H9 (cell line): ENCODE results near the gene ANKH. TPM values are rescaled to one million over a fixed set of nuclear protein-coding genes. Genes with fewer than 3 reads are reported as not detected.
A peak's percentile ranks its signal among the peaks of the same experiment; 100 is the strongest.

Experiments
- DNase-seq: peaks from one replicate; pipeline ENCODE4 v3.0.0-alpha.2; 2017
- H2AFZ ChIP-seq: one replicate; pipeline ENCODE4 v1.6.1; 2013; ENCODE audit warnings: mild to moderate bottlenecking, low read length, control low read depth, moderate library complexity
- H2AK5ac ChIP-seq: 2 replicates; pipeline ENCODE4 v1.6.1; 2013; ENCODE audit warnings: low read length, control low read depth, mixed read lengths; ENCODE audit not compliant: insufficient read length
- H2BK120ac ChIP-seq: one replicate; pipeline ENCODE4 v1.6.1; 2013; ENCODE audit warnings: low read depth, mild to moderate bottlenecking, low read length, control low read depth, inconsistent platforms; ENCODE audit not compliant: poor library complexity, severe bottlenecking
- H2BK12ac ChIP-seq: 2 replicates; pipeline ENCODE4 v1.6.1; 2013; ENCODE audit warnings: low read length, control low read depth, mixed read lengths, low read depth; ENCODE audit not compliant: insufficient read length
- H2BK15ac ChIP-seq: 2 replicates; pipeline ENCODE4 v1.6.1; 2013; ENCODE audit warnings: low read depth, low read length, control low read depth
- H2BK20ac ChIP-seq: one replicate; pipeline ENCODE4 v1.6.1; 2013; ENCODE audit warnings: low read depth, mild to moderate bottlenecking, low read length, control low read depth, inconsistent platforms; ENCODE audit not compliant: poor library complexity, severe bottlenecking
- H2BK5ac ChIP-seq: 2 replicates; pipeline ENCODE4 v1.6.1; 2013; ENCODE audit warnings: low read length, control low read depth, mixed read lengths; ENCODE audit not compliant: insufficient read length
- H3K14ac ChIP-seq: 2 replicates; pipeline ENCODE4 v1.6.1; 2013; ENCODE audit warnings: low read length, control low read depth; ENCODE audit not compliant: insufficient read depth
- H3K18ac ChIP-seq: 2 replicates; pipeline ENCODE4 v1.6.1; 2013; ENCODE audit warnings: low read depth, mild to moderate bottlenecking, mixed read lengths, low read length, control low read depth; ENCODE audit not compliant: insufficient read length
- H3K23ac ChIP-seq: 2 replicates; pipeline ENCODE4 v1.6.1; 2013; ENCODE audit warnings: low read length, control low read depth, mixed read lengths, low read depth; ENCODE audit not compliant: insufficient read length
- H3K23me2 ChIP-seq: 2 replicates; pipeline ENCODE4 v1.6.1; 2013; ENCODE audit warnings: low read depth, mild to moderate bottlenecking, mixed read lengths, low read length, control low read depth; ENCODE audit not compliant: insufficient read length, poor library complexity, severe bottlenecking
- H3K27ac ChIP-seq: 2 replicates; pipeline ENCODE4 v1.5.1; 2013; ENCODE audit warnings: low read length, control low read depth, mixed read lengths, low read depth; ENCODE audit not compliant: insufficient read length
- H3K27me3 ChIP-seq: 2 replicates; pipeline ENCODE4 v1.6.1; 2013; ENCODE audit warnings: low read length, control low read depth, inconsistent platforms; ENCODE audit not compliant: insufficient read depth
- H3K4ac ChIP-seq: 2 replicates; pipeline ENCODE4 v1.6.1; 2013; ENCODE audit warnings: low read depth, mild to moderate bottlenecking, control low read depth, inconsistent platforms, low read length, moderate library complexity
- H3K4me1 ChIP-seq: 2 replicates; pipeline ENCODE4 v1.6.1; 2013; ENCODE audit warnings: low read length, control low read depth, inconsistent platforms; ENCODE audit not compliant: insufficient read depth
- H3K4me2 ChIP-seq: 2 replicates; pipeline ENCODE4 v1.6.1; 2013; ENCODE audit warnings: low read length, control low read depth, mixed read lengths; ENCODE audit not compliant: insufficient read length, insufficient read depth
- H3K56ac ChIP-seq: 2 replicates; pipeline ENCODE4 v1.6.1; 2013; ENCODE audit warnings: low read depth, mild to moderate bottlenecking, mixed read lengths, low read length, control low read depth; ENCODE audit not compliant: insufficient read length
- H3K79me1 ChIP-seq: 2 replicates; pipeline ENCODE4 v1.6.1; 2013; ENCODE audit warnings: low read depth, mild to moderate bottlenecking, moderate library complexity, low read length, control low read depth, inconsistent platforms; ENCODE audit not compliant: insufficient read depth, poor library complexity, severe bottlenecking
- H3K79me2 ChIP-seq: 2 replicates; pipeline ENCODE4 v1.6.1; 2013; ENCODE audit warnings: low read length, control low read depth, inconsistent platforms; ENCODE audit not compliant: insufficient read depth
- H3K9ac ChIP-seq: 2 replicates; pipeline ENCODE4 v1.6.1; 2013; ENCODE audit warnings: low read length, control low read depth, mixed read lengths; ENCODE audit not compliant: insufficient read length; ENCODE audit errors: extremely low read depth
- H3K9me3 ChIP-seq: one replicate; pipeline ENCODE4 v1.6.1; 2013; ENCODE audit warnings: low read depth, low read length, inconsistent platforms; ENCODE audit not compliant: control insufficient read depth
- H3T11ph ChIP-seq: one replicate; pipeline ENCODE4 v1.6.1; 2013; ENCODE audit warnings: mild to moderate bottlenecking, low read length, control low read depth, inconsistent platforms
- H4K20me1 ChIP-seq: one replicate; pipeline ENCODE4 v1.6.1; 2013; ENCODE audit not compliant: control insufficient read depth, insufficient read length, insufficient read depth
- H4K5ac ChIP-seq: 2 replicates; pipeline ENCODE4 v1.6.1; 2013; ENCODE audit warnings: low read depth, mild to moderate bottlenecking, mixed read lengths, low read length, control low read depth; ENCODE audit not compliant: insufficient read length
- H4K8ac ChIP-seq: replicated peaks from 2 replicates; pipeline ENCODE4 v1.6.1; 2013; ENCODE audit warnings: low read length, control low read depth, mixed read lengths, low read depth; ENCODE audit not compliant: insufficient read length
- H4K91ac ChIP-seq: 2 replicates; pipeline ENCODE4 v1.6.1; 2013; ENCODE audit warnings: low read depth, mild to moderate bottlenecking, moderate library complexity, mixed read lengths, low read length, control low read depth; ENCODE audit not compliant: insufficient read length
- H3K27ac Mint-ChIP-seq, 3 experiments: 2 replicates in 2 of 3; 3 replicates in 1 of 3; pipeline ENCODE4 v1.8.0; 2020 to 2021; ENCODE audit warnings: mixed read lengths in 3 of 3, mild to moderate bottlenecking in 1 of 3, moderate library complexity in 1 of 3
- H3K27me3 Mint-ChIP-seq: 2 replicates; pipeline ENCODE4 v1.8.0; 2021; ENCODE audit warnings: low read depth, mild to moderate bottlenecking, moderate library complexity, mixed read lengths
- H3K36me3 Mint-ChIP-seq, 3 experiments: 2 replicates in 2 of 3; 3 replicates in 1 of 3; pipeline ENCODE4 v1.8.0; 2020 to 2021; ENCODE audit warnings: low read depth in 3 of 3, mixed read lengths in 3 of 3; ENCODE audit not compliant: insufficient read depth in 1 of 3
- H3K4me1 Mint-ChIP-seq, 2 experiments: 2 replicates each; pipeline ENCODE4 v1.8.0; 2020; ENCODE audit warnings: mixed read lengths in 2 of 2
- H3K4me3 Mint-ChIP-seq, 2 experiments: 2 replicates in 1 of 2; 3 replicates in 1 of 2; pipeline ENCODE4 v1.8.0; 2020 to 2021; ENCODE audit warnings: mild to moderate bottlenecking in 2 of 2, mixed read lengths in 2 of 2, moderate library complexity in 1 of 2
- H3K9me3 Mint-ChIP-seq, 2 experiments: 2 replicates in 1 of 2; 3 replicates in 1 of 2; pipeline ENCODE4 v1.8.0; 2020; ENCODE audit warnings: mild to moderate bottlenecking in 2 of 2, mixed read lengths in 2 of 2, moderate library complexity in 1 of 2
- CTCF ChIP-seq: fragments of 200-600 bp; sonication (generic); conservative IDR thresholded peaks from 3 replicates; pipeline ENCODE4 v1.8.0; 2021; ENCODE audit warnings: antibody characterized with exemption, mild to moderate bottlenecking
- WGBS: extraction: QIAGEN DNeasy Blood & Tissue Kit; methylation state at CpG from one replicate; pipeline ENCODE4 v1.1.7; 2013; ENCODE audit warnings: missing lambda C conversion rate, low lambda C conversion rate, mixed read lengths; ENCODE audit not compliant: insufficient read length; ENCODE audit errors: extremely low coverage; 5-methylcytosine and 5-hydroxymethylcytosine counted together
- total RNA-seq: library from RNA; stranded (reverse); gene quantifications from 2 replicates; pipeline ENCODE4 v1.2.1, GENCODE V29; 2021

ANKH gene
- total RNA-seq, 1 experiment from 2014 or later, result 9.6 TPM

DNA sequence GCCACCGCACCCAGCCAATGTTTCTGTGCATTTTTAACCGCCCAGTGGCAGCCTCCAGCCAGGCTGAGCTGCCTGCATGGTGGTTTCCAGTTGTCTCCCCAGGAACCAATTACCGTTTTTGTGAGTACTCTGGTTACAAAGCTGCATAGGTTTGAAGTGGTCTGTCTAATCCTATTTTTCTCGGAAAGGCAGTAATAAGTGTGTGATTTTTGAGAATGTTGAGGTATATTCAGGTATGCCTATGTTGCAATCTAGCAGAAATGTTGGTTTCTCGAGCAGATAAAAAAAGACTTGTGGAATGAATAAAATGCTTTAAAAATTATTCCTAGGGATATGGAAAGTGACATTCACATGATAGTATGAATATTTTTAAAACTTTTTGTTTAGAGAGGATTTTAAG is 41.5 kb upstream of the ANKH start:
- Histone ChIP-seq H3K4me2 (no peak overlapping the region), H2BK5ac (no peak overlapping the region), H3K27me3 (no peaks in the 10 kb centered on the region), H2AFZ (no peak overlapping the region), H4K91ac (no peak overlapping the region), H2AK5ac (no peak overlapping the region), H2BK15ac (no peak overlapping the region), H3K56ac (no peak overlapping the region), H3K27ac (no peak overlapping the region), H2BK120ac (no peak overlapping the region), H3K18ac (no peak overlapping the region), H4K8ac (no peak overlapping the region), H3K23ac (no peak overlapping the region), H3T11ph (no peak overlapping the region), H3K9me3 (no peaks in the 10 kb centered on the region), H3K14ac (no peak overlapping the region), H2BK12ac (no peak overlapping the region), H4K20me1 (no peaks in the 10 kb centered on the region), H3K9ac (no peak overlapping the region), H3K4me1 (no peaks in the 10 kb centered on the region), H3K79me2 (no peaks in the 10 kb centered on the region), H4K5ac (no peak overlapping the region), H3K23me2 (no peaks in the 10 kb centered on the region), H3K4ac (no peak overlapping the region), H3K79me1 (no peaks in the 10 kb centered on the region), H2BK20ac (no peak overlapping the region)
- Mint-ChIP-seq H3K27me3 (no peaks in the 10 kb centered on the region), H3K4me1 (no peaks in the 10 kb centered on the region), H3K36me3 (no peaks in the 10 kb centered on the region; a peak in 1 of 7 replicates), H3K4me3 (no peak overlapping the region), H3K9me3 (no peaks in the 10 kb centered on the region), H3K27ac (peak overlapping the region in 1 of 3 experiments; percentile 40; a peak in 2 of 7 replicates)
- DNase-seq, result no peak
- no CpG with 5 or more reads among the region's 5 CpGs for WGBS
- TF ChIP-seq CTCF, result no peak
